Stimulated activated CD4-positive, alpha-beta T cell treated with anti-CD3 and anti-CD28 coated beads, Interleukin-4, amount 100 ng/mL, for 48 hours (primary cell): ENCODE data around the gene EIPR1.

ENCODE experiments used
- DNase-seq, 2 donors: peaks; one replicate each; pipeline ENCODE4 v3.0.0-alpha.2; 2020; ENCODE audit warnings: low read depth in 2 of 2

Gene EIPR1

DNA sequence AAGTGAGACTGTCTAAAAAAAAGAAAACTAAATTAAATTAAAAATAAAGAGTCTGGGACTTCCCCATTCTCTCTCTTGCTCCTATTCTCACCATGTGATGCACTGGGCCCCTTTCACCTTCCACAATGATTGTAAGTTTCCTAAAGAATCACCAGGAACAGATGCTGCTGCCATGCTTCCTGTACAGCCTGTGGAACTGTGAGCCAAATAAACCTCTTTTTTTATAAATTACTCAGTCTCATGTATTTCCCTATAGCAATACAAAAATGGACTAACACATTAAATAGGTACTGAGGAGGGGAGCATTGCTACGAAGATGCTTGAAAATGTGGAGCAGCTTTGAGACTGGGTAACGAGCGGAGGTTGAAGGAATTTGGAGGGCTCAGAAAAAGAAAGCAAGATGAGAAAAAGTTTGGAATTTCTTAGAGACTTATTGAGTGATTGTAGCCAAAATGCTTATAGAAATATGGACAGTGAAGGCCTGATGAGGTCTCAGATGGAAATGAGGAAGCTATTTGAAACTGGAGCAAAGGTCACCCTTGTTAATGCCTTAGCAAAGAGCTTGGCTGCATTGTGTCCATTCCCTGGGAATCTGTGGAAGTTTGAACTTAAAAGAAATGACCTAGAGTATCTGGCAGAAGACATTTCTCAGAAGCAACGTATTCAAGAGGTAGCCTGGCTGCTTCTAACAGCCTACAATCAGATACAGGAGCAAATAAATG lies 128.7 kb downstream of the EIPR1 start:
- DNase-seq = no peak

DNA sequence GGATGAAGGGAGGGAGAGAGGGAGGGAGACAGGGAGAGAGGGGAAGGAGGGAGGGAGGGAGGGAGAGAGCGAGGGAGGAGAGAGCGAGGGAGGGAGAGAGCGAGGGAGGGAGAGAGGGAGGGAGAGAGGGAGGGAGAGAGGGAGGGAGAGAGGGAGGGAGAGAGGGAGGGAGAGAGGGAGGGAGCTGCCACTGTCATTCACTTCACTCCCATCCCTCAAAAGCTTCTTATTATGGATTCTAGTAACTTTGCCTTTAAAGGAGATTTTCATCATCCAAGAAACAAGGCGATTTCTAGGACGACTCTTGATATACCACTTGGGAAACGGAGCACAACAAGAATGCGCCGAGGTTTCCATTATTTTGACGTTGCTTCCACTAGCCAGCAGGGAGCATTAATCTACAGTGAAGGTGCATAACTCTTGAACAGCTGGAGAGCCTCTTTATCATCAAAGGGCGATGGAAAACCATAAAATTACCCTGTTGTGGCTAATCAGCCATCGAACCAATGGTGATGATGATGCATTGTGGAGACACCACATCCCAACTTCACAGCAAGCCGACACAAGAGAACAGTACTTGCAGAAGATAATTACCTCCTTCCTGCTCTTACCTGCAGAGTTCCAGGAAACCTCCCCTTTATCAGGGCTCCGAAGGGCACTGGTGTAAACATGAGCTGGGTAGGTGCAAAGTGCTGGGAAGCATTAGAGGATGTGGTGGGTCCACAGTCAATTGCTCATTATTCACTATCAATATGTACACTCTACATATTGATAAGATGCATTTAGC lies 130.5 kb downstream of the EIPR1 start:
- DNase-seq = no peak

GRCh38 chr2:3246406-3246805 lies 131.2 kb downstream of the EIPR1 start:
- no peak for DNase-seq

DNA sequence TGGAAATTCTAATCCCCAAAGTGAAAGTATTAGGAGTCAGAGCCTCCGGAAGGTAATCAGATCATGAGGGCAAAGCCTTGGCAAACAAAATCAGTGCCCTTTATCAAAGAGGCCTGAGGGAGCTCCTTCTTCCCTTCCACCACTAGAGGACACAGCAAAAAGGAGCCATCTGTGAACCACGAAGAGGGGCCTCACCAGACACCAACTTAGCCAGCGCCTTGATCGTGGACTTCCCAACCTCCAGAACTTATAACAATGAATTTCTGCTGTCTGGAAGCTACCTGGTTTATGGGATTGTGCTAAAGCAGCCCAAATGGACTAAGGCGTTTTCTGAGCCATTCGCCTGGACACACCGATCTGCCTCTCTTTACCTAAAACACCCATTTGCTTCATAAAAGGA lies 133.1 kb downstream of the EIPR1 start:
- no peak for DNase-seq

GRCh38 chr2:3243804-3244203 lies 133.8 kb downstream of the EIPR1 start:
- no peak for DNase-seq

DNA sequence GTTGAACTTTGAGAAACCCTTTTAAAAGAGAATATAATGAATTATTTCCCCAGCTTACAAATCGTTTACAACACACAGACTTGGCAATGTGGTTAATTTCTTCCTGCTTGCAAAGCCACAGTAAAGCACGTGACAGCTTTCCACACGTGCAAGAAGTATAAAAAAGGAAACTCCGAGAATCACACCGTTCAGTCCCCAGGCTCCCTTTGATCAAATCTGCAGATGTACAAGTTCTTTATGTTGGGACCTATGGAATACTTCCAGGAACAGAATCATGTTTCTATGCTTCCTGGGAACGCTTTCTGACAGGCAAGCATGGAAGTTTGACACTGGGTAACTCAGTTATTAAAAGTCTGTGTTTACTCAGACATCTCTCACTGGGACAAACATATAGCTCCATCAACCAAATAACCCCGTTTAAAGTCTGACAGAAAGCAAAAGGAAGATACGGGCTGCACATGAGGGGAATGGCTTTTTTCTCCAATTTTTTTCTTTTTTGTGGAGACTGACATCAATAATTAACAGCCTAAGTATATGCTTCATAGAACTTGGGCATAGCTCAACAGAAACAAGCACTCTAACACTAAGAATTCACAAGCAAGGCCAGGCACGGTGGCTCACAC lies 134.8 kb downstream of the EIPR1 start:
- DNase-seq = no peak

- DNase-seq = no peak
These were observed 135.5 kb downstream of the EIPR1 start for GRCh38 chr2:3241971-3242746.

DNA sequence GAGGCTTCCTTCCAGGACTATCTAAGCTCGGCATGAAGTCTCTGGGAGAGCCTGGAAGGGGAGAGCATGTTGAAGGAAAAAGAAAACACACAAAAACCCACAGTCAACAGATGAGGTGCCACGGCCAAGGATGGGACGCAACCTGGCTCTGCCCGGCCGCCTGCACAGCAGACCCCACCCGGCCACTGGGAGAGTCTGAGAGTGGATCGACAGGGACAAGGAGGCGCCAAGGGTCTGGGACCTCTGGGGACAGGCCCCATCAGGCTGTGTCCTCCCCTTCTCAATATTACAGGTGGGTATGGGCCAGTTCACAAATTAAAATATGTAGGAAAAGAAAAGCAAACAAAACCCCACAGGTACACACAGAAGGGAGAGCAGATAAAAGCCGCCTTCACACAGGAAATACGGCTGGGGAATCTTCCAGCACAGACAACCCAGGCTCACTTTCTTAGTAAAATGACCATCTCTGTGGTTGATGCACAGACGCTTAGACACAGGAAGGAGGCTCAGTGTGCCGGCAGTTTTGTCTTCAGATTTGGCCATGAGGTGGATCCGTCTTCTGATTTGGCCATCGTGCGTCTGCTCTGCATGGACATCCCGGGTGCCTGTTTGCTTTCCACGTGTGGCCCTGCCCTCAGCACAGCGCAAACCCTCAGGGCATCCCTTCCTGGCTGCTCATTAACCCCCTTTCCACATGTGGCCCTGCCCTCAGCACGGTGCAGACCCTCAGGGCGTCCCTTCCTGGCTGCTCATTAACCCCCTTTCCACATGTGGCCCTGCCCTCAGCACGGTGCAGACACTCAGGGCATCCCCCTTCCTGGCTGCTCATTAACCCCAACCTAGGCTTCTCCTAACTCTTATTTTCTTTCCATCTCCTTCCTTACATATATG lies 138.4 kb downstream of the EIPR1 start:
- DNase-seq = no peak

DNA sequence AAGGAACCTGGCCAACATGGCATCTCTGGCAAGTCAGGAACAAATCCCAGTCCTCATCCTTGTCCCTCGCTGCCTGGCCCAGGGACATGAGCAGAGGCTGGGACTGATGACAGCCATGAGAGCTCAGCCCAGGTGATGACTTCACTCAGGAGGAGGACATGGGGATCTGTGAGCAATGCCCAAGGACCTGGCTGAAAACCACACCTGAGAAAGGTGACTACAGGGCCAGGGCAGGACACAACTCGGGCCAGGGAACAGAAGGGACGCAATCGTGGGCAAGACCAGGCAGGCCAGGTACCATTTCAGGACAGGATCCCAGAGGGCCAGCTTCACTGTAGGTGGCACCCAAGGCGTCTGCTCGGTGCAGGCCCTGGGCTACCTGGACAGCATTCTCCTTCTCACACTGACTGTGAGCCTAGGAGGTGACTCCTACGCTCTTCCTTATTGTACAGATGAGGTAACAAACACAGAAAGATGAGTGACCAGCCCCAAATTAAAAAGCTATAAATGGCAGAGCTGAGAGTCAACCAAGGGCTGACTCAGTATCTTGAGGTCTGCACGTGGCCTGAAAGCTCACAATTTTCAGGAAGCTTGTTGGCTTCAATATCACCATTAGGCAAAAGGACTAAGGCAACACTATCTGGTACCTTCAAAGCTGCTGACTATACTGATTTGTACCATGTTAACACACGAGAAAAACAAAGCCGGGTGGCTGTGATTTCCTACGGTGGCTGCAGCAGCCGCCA lies 141.1 kb downstream of the EIPR1 start:
- DNase-seq = no peak

DNA sequence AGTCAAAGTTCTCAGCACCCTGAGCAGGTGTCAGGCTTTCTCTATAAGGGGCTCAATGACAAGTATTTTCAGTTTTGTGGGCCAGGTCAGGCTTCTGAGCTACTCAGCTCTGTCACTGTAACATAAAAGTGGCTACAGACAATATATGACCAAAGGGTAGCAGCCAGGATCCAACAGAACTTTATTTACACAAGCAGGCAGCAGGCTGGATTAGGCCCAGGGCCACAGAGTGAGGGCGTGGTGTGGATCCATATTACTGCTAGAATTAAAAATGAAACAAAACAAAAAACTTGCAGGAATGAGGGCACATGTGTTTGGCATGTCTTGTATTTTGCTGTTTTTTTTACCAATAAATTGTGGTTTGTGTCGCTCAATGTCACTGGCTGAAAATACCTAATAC lies 143.7 kb downstream of the EIPR1 start:
- no peak for DNase-seq

GRCh38 chr2:3229221-3229620 lies 148.4 kb downstream of the EIPR1 start:
- DNase-seq = no peak

- DNase-seq = no peak
These were observed 152.9 kb downstream of the EIPR1 start for GRCh38 chr2:3224681-3225080.

DNA sequence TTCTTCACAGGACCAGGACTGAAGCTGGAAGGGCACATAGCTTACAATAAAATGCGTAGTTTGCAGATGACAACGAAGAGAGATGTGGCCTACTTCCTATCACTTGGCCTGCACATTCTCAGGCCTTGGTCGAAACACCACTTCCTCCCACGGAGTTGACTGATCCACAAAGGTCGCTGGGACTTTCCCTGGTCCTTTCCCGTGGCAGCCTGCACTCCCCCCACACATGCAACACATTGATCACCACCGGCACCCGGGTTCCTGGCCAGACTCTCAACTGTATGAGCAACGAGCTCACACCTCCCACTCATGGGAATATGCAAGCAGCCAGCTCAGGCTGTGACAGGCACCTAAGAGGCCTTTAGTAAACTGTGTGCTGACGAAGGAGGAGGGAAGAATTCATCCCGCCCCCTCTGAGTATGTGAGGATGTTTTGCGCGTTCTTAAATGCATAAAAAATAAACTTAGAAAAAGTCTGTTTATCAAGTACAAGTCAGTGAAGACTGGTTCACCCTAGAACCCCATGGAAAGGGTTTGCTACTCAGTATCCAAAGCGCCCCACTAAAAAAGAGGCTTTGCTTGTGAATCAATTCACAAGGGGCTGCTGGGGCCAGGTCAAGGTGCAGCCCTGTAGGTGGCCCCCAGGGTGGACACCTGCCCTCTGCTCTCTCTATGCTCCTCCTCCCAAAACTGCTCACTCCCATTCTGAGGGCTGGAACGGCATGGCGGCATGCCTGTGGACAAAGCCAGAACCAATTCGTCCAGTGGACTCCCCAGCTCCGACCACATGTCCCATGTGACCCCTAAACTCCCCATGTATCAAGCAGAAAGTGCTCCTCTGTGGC lies 154.3 kb downstream of the EIPR1 start:
- peak; percentile 73 to 88 for DNase-seq

DNA sequence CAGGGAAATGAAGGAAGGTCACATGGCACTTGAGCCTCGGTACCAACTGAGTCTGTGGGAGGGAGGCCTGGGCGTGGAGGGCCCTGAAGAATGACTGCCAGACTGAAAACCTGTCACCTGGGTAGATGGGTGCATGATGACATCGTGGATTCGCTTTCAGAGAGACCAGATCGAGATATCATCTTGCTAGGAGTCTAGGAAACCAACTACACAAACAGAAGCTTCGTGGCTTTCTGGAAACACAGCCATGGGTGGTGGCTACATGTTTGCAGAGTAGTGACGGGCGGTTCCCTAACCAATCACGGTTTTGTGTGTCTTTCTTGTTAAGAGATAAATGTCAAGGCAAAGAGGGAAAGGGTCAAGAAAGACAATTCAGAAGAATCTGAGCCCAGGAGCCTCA lies 155.0 kb downstream of the EIPR1 start:
- DNase-seq = peak; percentile 31 to 73

GRCh38 chr2:3219536-3219935 lies 158.1 kb downstream of the EIPR1 start:
- no peak for DNase-seq

DNA sequence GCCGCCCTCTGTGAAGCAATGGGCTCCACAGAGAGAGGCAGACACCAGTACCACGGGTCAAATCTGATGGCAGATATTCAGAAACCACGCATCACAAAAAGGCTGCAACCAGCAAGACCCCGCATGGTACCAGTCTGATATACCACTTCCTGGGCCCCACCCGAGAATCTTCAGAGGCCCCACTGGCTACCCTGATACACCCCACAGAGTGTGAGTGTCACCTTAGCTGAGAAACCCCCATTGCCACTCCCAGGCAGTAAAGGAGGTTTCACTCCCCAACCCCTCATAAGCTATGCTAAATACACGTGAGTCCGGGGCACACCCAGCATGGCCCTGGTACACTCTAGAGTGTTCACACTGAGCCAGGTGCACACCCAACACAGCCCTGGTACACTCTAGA lies 160.0 kb downstream of the EIPR1 start:
- DNase-seq = no peak

- no peak for DNase-seq
These were observed 160.7 kb downstream of the EIPR1 start for GRCh38 chr2:3216841-3217495.

GRCh38 chr2:3214806-3215404 lies 162.7 kb downstream of the EIPR1 start:
- no peak for DNase-seq

- no peak for DNase-seq
These were observed 163.6 kb downstream of the EIPR1 start for GRCh38 chr2:3214065-3214464.
